Suprapubic skin (tissue), 3 donors: ENCODE measurements around the gene WFDC1.

Source experiments
- CTCF ChIP-seq, 2 donors: fragments of 200-600 bp in 1 of 2; fragments of 450-650 bp in 1 of 2; sonication (generic) in 1 of 2; IDR thresholded peaks; one replicate each; pipeline ENCODE4 v1.5.1; 2016 to 2019; ENCODE audit warnings: antibody characterized with exemption in 2 of 2, mild to moderate bottlenecking in 1 of 2, moderate library complexity in 1 of 2
- EP300 ChIP-seq: sonication (generic); formaldehyde crosslinking; IDR thresholded peaks from one replicate; pipeline ENCODE4 v1.6.1; 2017; ENCODE audit warnings: antibody characterized with exemption
- POLR2A ChIP-seq, 2 donors: fragments of 450-650 bp; IDR thresholded peaks; one replicate each; pipeline ENCODE4 v1.6.1; 2017; ENCODE audit warnings: antibody characterized with exemption in 2 of 2, mild to moderate bottlenecking in 2 of 2, moderate library complexity in 2 of 2

DNA sequence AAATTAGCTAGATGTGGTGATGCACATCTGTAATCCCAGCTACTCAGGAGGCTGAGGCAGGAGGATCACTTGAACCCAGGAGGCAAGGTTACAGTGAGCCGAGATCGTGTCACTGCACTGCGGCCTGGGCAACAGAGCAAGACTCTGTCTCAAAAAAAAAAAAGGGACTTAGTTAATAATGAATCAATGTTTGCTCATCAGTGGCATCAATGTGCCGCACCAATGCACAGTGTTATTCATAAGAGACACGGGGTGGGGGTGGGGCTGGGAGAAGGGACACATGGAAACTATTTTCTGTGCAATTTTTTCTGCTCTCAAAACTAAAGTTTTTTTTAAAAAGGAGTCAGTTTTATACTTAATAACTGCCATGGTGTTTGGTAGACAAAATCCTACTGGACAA, 66.9 kb downstream of the WFDC1 start:
- TF ChIP-seq POLR2A (IDR thresholded peaks at IDR 0.05) = no peak
- no peak for TF ChIP-seq EP300
- no peak for TF ChIP-seq CTCF (IDR thresholded peaks at IDR 0.05)
